Activated CD8-positive, alpha-beta memory T cell treated with anti-CD3 and anti-CD28 coated beads, Interleukin-2, amount 10 ng/mL, durations not matched to agents 7 days and 5 days (primary cell): ENCODE measurements around the gene MMP17. TPM values are rescaled to one million over a fixed set of nuclear protein-coding genes. Genes with fewer than 3 reads are reported as not detected.
"Not testable (repeated sequence)": the region's sequence is repeated elsewhere in the genome, so short reads cannot be mapped to it uniquely, and the experiment has no call there.

Experiments
- ATAC-seq: fragments of 150-1000 bp; cut with Tn5 transposase; one replicate; pipeline ENCODE4 v1.10.0; 2021; ENCODE audit warnings: moderate library complexity
- CTCF ChIA-PET: fragments of 350-600 bp; sonication (Branson Sonifier 250); formaldehyde crosslinking; loops from one replicate; lab custom pipeline; 2021; ENCODE audit warnings: antibody characterized with exemption; lab: Charles Lee
- DNase-seq: peaks from one replicate; pipeline ENCODE4 v3.0.0-alpha.2; 2020
- H3K27ac Mint-ChIP-seq: one replicate; pipeline ENCODE4 v1.8.0; 2021; ENCODE audit warnings: mild to moderate bottlenecking, mixed read lengths
- H3K27me3 Mint-ChIP-seq: one replicate; pipeline ENCODE4 v1.8.0; 2021; ENCODE audit warnings: mixed read lengths
- H3K36me3 Mint-ChIP-seq: one replicate; pipeline ENCODE4 v1.8.0; 2021; ENCODE audit warnings: mild to moderate bottlenecking, mixed read lengths
- H3K4me1 Mint-ChIP-seq: one replicate; pipeline ENCODE4 v1.8.0; 2021; ENCODE audit warnings: mixed read lengths
- H3K4me3 Mint-ChIP-seq: one replicate; pipeline ENCODE4 v1.8.0; 2021; ENCODE audit warnings: mild to moderate bottlenecking, moderate library complexity, mixed read lengths
- H3K9me3 Mint-ChIP-seq: one replicate; pipeline ENCODE4 v1.8.0; 2022; ENCODE audit warnings: low read depth, mixed read lengths
- total RNA-seq, 2 experiments: library from RNA; stranded (reverse); gene quantifications; one replicate each; pipeline ENCODE4 v1.2.3, GENCODE V29; 2021

The MMP17 gene
- total RNA-seq, 2 experiments from 2014 or later, result not detected

GRCh38 chr12:131862994-131863710, 35.0 kb downstream of the MMP17 start:
- no peaks in the 10 kb centered on the region for H3K9me3 Mint-ChIP-seq
- no peaks in the 10 kb centered on the region for H3K27me3 Mint-ChIP-seq
- no peak for DNase-seq
- CTCF ChIA-PET, result no interaction called here
- no peak overlapping the region for H3K4me3 Mint-ChIP-seq
- H3K36me3 Mint-ChIP-seq, result no peaks in the 10 kb centered on the region
- no peak for ATAC-seq
- H3K4me1 Mint-ChIP-seq, result peaks cover 9% of the 10 kb centered on the region
- H3K27ac Mint-ChIP-seq, result no peak overlapping the region

- Mint-ChIP-seq H3K36me3 (no peaks in the 10 kb centered on the region), H3K4me3 (no peak overlapping the region), H3K9me3 (no peaks in the 10 kb centered on the region), H3K27me3 (no peaks in the 10 kb centered on the region), H3K4me1 (peaks cover 9% of the 10 kb centered on the region), H3K27ac (no peak overlapping the region)
- DNase-seq, result no peak
- CTCF ChIA-PET, result no interaction called here
- no peak for ATAC-seq
These were observed 35.7 kb downstream of the MMP17 start for GRCh38 chr12:131863711-131864396.

DNA sequence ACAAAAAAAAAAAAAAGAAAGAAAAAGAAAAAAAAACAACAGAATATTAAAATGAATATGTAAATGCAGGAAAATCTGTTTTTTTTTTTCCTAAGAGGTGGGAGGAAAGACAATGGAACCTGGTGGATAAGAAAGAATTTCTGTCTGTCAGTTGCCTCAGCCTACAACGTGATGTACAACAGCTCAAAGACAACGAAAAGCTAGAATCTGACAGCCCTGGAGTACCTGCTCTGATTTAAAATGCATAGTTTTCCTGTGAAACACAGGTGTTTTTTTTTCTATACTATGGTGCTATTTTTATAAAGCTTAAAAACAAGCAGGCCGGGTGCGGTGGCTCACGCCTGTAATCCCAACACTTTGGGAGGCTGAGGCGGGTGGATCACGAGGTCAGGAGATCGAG, 36.3 kb downstream of the MMP17 start:
- Mint-ChIP-seq H3K4me3 (no peak overlapping the region), H3K4me1 (peaks cover 9% of the 10 kb centered on the region), H3K36me3 (no peaks in the 10 kb centered on the region), H3K27me3 (no peaks in the 10 kb centered on the region), H3K9me3 (no peaks in the 10 kb centered on the region), H3K27ac (no peak overlapping the region)
- ATAC-seq (no peak), DNase-seq (no peak)
- CTCF ChIA-PET, result no interaction called here

- peaks cover 8% of the 10 kb centered on the region for H3K4me1 Mint-ChIP-seq
- H3K36me3 Mint-ChIP-seq, result no peaks in the 10 kb centered on the region
- ATAC-seq (no peak), DNase-seq (no peak)
- H3K9me3 Mint-ChIP-seq, result no peaks in the 10 kb centered on the region
- CTCF ChIA-PET, result no interaction called here
- no peak overlapping the region for H3K27ac Mint-ChIP-seq
- no peaks in the 10 kb centered on the region for H3K27me3 Mint-ChIP-seq
- no peak overlapping the region for H3K4me3 Mint-ChIP-seq
These were observed 37.1 kb downstream of the MMP17 start for GRCh38 chr12:131865180-131865875.

DNA sequence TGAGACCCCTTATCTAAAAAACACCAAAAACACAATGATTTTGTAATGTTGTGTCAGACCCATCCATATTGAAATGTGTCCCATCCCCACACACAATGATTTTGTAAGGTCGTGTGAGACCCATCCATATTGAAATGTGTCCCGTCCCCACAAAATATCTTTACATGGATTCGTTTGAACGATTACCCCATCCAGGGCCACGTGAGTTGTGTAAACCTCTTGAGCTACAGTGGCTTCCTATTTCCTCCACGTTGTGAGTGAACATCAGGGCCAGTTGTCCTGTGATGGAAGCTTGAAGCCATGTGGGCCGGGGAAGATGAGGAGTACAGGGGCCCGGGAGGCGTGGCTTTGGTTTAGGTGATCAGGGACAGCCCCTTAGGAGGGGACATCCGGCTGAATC, 39.3 kb downstream of the MMP17 start:
- H3K4me3 Mint-ChIP-seq, result no peak overlapping the region
- no peaks in the 10 kb centered on the region for H3K9me3 Mint-ChIP-seq
- no peak for DNase-seq
- CTCF ChIA-PET, result no interaction called here
- no peaks in the 10 kb centered on the region for H3K27me3 Mint-ChIP-seq
- H3K4me1 Mint-ChIP-seq, result peaks cover 2% of the 10 kb centered on the region
- no peak overlapping the region for H3K27ac Mint-ChIP-seq
- ATAC-seq, result no peak
- no peaks in the 10 kb centered on the region for H3K36me3 Mint-ChIP-seq

- H3K27ac Mint-ChIP-seq, result no peak overlapping the region
- DNase-seq (no peak), ATAC-seq (no peak)
- no peaks in the 10 kb centered on the region for H3K27me3 Mint-ChIP-seq
- no peaks in the 10 kb centered on the region for H3K9me3 Mint-ChIP-seq
- no peaks in the 10 kb centered on the region for H3K4me1 Mint-ChIP-seq
- no peaks in the 10 kb centered on the region for H3K36me3 Mint-ChIP-seq
- CTCF ChIA-PET, result no interaction called here
- H3K4me3 Mint-ChIP-seq, result no peak overlapping the region
These were observed 39.9 kb downstream of the MMP17 start for GRCh38 chr12:131867891-131868675.

- CTCF ChIA-PET, result no interaction called here
- H3K4me1 Mint-ChIP-seq, result no peaks in the 10 kb centered on the region
- H3K4me3 Mint-ChIP-seq, result no peak overlapping the region
- DNase-seq, result no peak
- H3K27me3 Mint-ChIP-seq, result no peaks in the 10 kb centered on the region
- H3K9me3 Mint-ChIP-seq, result no peaks in the 10 kb centered on the region
- no peaks in the 10 kb centered on the region for H3K36me3 Mint-ChIP-seq
- H3K27ac Mint-ChIP-seq, result no peak overlapping the region
- no peak for ATAC-seq
These were observed 41.8 kb downstream of the MMP17 start for GRCh38 chr12:131869871-131870418.

DNA sequence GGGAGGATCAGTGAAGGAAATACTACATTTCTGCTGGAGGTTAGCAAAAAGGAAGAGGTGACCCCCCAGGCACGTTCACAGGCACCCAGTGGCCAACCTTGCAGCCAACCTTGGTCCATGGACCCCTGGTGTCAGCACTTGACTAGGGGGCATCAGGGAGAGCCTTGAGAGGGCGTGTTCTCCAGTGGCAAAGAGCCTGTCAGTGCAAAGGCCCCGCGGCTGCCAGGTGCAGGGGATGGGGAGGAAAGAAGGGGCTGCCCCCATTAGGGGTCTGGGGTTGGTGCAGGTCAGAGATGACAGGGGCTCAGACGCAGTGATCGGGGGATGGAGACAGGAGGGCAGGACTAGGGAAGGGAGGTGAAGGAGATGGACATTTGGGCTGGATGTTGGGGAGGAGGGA, 43.5 kb downstream of the MMP17 start:
- Mint-ChIP-seq H3K36me3 (no peaks in the 10 kb centered on the region), H3K4me1 (no peaks in the 10 kb centered on the region), H3K27me3 (peaks cover under 1% of the 10 kb centered on the region), H3K9me3 (no peaks in the 10 kb centered on the region), H3K27ac (no peak overlapping the region), H3K4me3 (no peak overlapping the region)
- CTCF ChIA-PET, result no interaction called here
- DNase-seq (no peak), ATAC-seq (no peak)

- H3K27ac Mint-ChIP-seq, result no peak overlapping the region
- no peak for DNase-seq
- CTCF ChIA-PET, result no interaction called here
- no peak for ATAC-seq
- peaks cover 2% of the 10 kb centered on the region for H3K27me3 Mint-ChIP-seq
- no peaks in the 10 kb centered on the region for H3K9me3 Mint-ChIP-seq
- H3K4me1 Mint-ChIP-seq, result no peaks in the 10 kb centered on the region
- H3K36me3 Mint-ChIP-seq, result no peaks in the 10 kb centered on the region
- H3K4me3 Mint-ChIP-seq, result no peak overlapping the region
These were observed 44.2 kb downstream of the MMP17 start for GRCh38 chr12:131872154-131873051.

DNA sequence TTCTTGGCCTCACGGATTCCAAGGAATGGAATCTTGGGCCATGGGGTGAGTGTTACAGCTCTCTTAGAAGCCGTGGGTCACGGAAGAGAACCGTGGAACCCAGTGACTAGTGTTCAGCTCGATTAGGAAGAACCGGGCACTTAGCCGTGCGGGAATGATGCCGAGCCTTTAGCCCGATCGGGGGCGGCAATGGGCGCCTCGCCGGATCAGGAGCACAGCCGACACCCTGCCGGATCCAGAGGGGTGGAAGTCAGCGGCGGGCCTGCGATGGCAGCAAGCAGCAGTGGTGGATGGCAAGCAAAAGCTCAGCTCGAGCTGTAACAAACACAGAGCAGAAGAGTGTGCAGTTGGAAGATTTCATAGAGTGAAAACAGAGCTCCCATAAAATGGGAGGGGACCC, 45.1 kb downstream of the MMP17 start:
- Mint-ChIP-seq H3K4me3 (no peak overlapping the region), H3K9me3 (no peaks in the 10 kb centered on the region), H3K36me3 (no peaks in the 10 kb centered on the region), H3K4me1 (no peaks in the 10 kb centered on the region), H3K27ac (no peak overlapping the region), H3K27me3 (peaks cover 8% of the 10 kb centered on the region)
- CTCF ChIA-PET, result no interaction called here
- ATAC-seq, result no peak
- no peak for DNase-seq

GRCh38 chr12:131874972-131875371, 46.8 kb downstream of the MMP17 start:
- DNase-seq, H3K4me3 Mint-ChIP-seq, H3K27ac Mint-ChIP-seq, ATAC-seq, H3K36me3 Mint-ChIP-seq, CTCF ChIA-PET, H3K9me3 Mint-ChIP-seq, H3K4me1 Mint-ChIP-seq: not testable (repeated sequence)
- H3K27me3 Mint-ChIP-seq, result peaks cover 16% of the 10 kb centered on the region

- H3K9me3 Mint-ChIP-seq, H3K27ac Mint-ChIP-seq, DNase-seq, ATAC-seq, CTCF ChIA-PET, H3K4me3 Mint-ChIP-seq, H3K36me3 Mint-ChIP-seq, H3K4me1 Mint-ChIP-seq: not testable (repeated sequence)
- peaks cover 16% of the 10 kb centered on the region for H3K27me3 Mint-ChIP-seq
These were observed 49.0 kb downstream of the MMP17 start for GRCh38 chr12:131877216-131877615.
